B cell (primary cell): ENCODE results near the gene PDE6B. TPM values are rescaled to one million over a fixed set of nuclear protein-coding genes. Genes with fewer than 3 reads are reported as not detected.

Experiments used
- ATAC-seq: fragments of 200-7000 bp; cut with Tn5 transposase; one replicate; pipeline ENCODE4 v1.10.0; 2021; ENCODE audit warnings: low read depth, mild to moderate bottlenecking, moderate number of reproducible peaks, moderate library complexity
- CTCF ChIA-PET: fragments of 350-600 bp; sonication (Branson Sonifier 250); formaldehyde crosslinking; loops from one replicate; lab custom pipeline; 2021; ENCODE audit warnings: antibody characterized with exemption, inconsistent platforms; lab: Charles Lee
- POLR2A ChIA-PET: fragments of 350-600 bp; sonication (Branson Sonifier 250); formaldehyde crosslinking; loops from one replicate; lab custom pipeline; 2021; ENCODE audit warnings: antibody characterized with exemption; lab: Charles Lee
- DNase-seq: peaks from one replicate; pipeline ENCODE4 v3.0.0; 2013
- H2AFZ ChIP-seq: 2 replicates; pipeline ENCODE4 v1.6.1; 2012; ENCODE audit warnings: mild to moderate bottlenecking, low read depth, low read length; ENCODE audit not compliant: insufficient read depth, poor library complexity, severe bottlenecking
- H3K27ac ChIP-seq, 2 donors: 1 replicate in 1 of 2; 2 replicates in 1 of 2; pipeline ENCODE4 v1.5.1; 2012 to 2013; ENCODE audit warnings: low read length in 2 of 2, mild to moderate bottlenecking in 2 of 2, moderate library complexity in 1 of 2
- H3K27me3 ChIP-seq, 4 experiments: fragments of 200-600 bp in 1 of 4; sonication (generic) in 1 of 4; replicated peaks in 1 of 4; 1 replicate in 2 of 4; 2 replicates in 2 of 4; pipeline versions ENCODE4 v1.6.1 to v1.7.0; 2013 to 2016; ENCODE audit warnings: low read length in 3 of 4, mild to moderate bottlenecking in 2 of 4, mixed read lengths in 1 of 4, moderate library complexity in 1 of 4; ENCODE audit not compliant: insufficient read depth in 4 of 4, control insufficient read depth in 3 of 4; ENCODE audit errors: control extremely low read depth in 1 of 4
- H3K36me3 ChIP-seq, 2 experiments: replicated peaks in 1 of 2; 1 replicate in 1 of 2; 2 replicates in 1 of 2; pipeline versions ENCODE4 v1.6.1 to v1.7.1; 2013; ENCODE audit warnings: low read length in 1 of 2; ENCODE audit not compliant: insufficient read depth in 2 of 2, control insufficient read depth in 1 of 2; ENCODE audit errors: control extremely low read depth in 1 of 2, extremely low read depth in 1 of 2
- H3K4me1 ChIP-seq, 2 donors: fragments of 200-600 bp in 1 of 2; sonication (generic) in 1 of 2; 1 replicate in 1 of 2; 2 replicates in 1 of 2; pipeline versions ENCODE4 v1.5.1 to v1.6.1; 2013 to 2017; ENCODE audit warnings: low read length in 2 of 2; ENCODE audit not compliant: control insufficient read depth in 2 of 2, insufficient read depth in 2 of 2
- H3K4me2 ChIP-seq: replicated peaks from 2 replicates; pipeline ENCODE3; 2012; ENCODE audit warnings: mild to moderate bottlenecking, low read depth, low read length; ENCODE audit not compliant: poor library complexity, severe bottlenecking
- H3K4me3 ChIP-seq, 5 experiments: fragments of 200-600 bp in 1 of 5; sonication (generic) in 1 of 5; 1 replicate in 3 of 5; 2 replicates in 2 of 5; pipeline versions ENCODE4 v1.5.1 to v1.7.0; 2011 to 2016; ENCODE audit warnings: low read length in 4 of 5, mild to moderate bottlenecking in 4 of 5, low read depth in 2 of 5, control low read depth in 1 of 5, moderate library complexity in 1 of 5; ENCODE audit not compliant: insufficient read depth in 1 of 5; ENCODE audit errors: control extremely low read depth in 1 of 5, extremely low read depth in 1 of 5
- H3K79me2 ChIP-seq: fragments of 200-600 bp; sonication (generic); one replicate; pipeline ENCODE4 v1.6.0; 2016; ENCODE audit warnings: low read length; ENCODE audit not compliant: control insufficient read depth, insufficient read depth
- H3K9ac ChIP-seq: fragments of 200-600 bp; sonication (generic); 2 replicates; pipeline ENCODE4 v1.6.1; 2017; ENCODE audit warnings: mild to moderate bottlenecking, low read length, moderate library complexity
- H3K9me3 ChIP-seq, 3 donors: one replicate each; pipeline versions ENCODE4 v1.6.1 to v1.7.1; 2013; ENCODE audit warnings: low read length in 2 of 3; ENCODE audit not compliant: control insufficient read depth in 2 of 3, insufficient read depth in 1 of 3; ENCODE audit errors: control extremely low read depth in 1 of 3
- H4K20me1 ChIP-seq: 2 replicates; pipeline ENCODE4 v1.6.0; 2012; ENCODE audit warnings: mild to moderate bottlenecking, low read length; ENCODE audit not compliant: insufficient read depth, control insufficient read depth, poor library complexity, severe bottlenecking
- H3K27ac Mint-ChIP-seq: one replicate; pipeline ENCODE4 v1.8.0; 2021; ENCODE audit warnings: mixed read lengths
- H3K27me3 Mint-ChIP-seq: one replicate; pipeline ENCODE4 v1.8.0; 2021; ENCODE audit warnings: mixed read lengths
- H3K4me1 Mint-ChIP-seq: one replicate; pipeline ENCODE4 v1.8.0; 2021; ENCODE audit warnings: mixed read lengths
- H3K4me3 Mint-ChIP-seq: one replicate; pipeline ENCODE4 v1.8.0; 2021; ENCODE audit warnings: mixed read lengths
- H3K9me3 Mint-ChIP-seq: one replicate; pipeline ENCODE4 v1.8.0; 2022; ENCODE audit warnings: mixed read lengths; ENCODE audit not compliant: insufficient read depth
- EZH2 ChIP-seq: IDR thresholded peaks from 2 replicates; pipeline ENCODE4 v1.6.1; 2012; ENCODE audit warnings: borderline replicate concordance, low read depth, mild to moderate bottlenecking, moderate library complexity, low read length; ENCODE audit not compliant: insufficient read depth, poor library complexity, severe bottlenecking
- WGBS: methylation state at CpG from one replicate; pipeline ENCODE4 v1.1.5; 2013; ENCODE audit warnings: missing lambda C conversion rate; ENCODE audit not compliant: insufficient coverage; 5-methylcytosine and 5-hydroxymethylcytosine counted together
- intact Hi-C: fragments of 100-400 bp; cut with micrococcal nuclease; formaldehyde crosslinking; loops from one replicate; pipeline ENCODE4 v1.10.0; 2022
- polyA plus RNA-seq: library from polyadenylated mRNA; depleted of rRNA; stranded (reverse); fragments of >200 nt; gene quantifications from 2 replicates; pipeline ENCODE4 v1.2.3, GENCODE V29; 2012
- total RNA-seq, 2 donors: library from RNA; stranded (reverse); fragments of 120-200 nt in 1 of 2; gene quantifications; 1 replicate in 1 of 2; 2 replicates in 1 of 2; pipeline versions ENCODE4 v1.2.3 to v1.2.4, GENCODE V29; 2013 to 2022
- TF ChIP-seq, protein P1 (sequence below): fragments of 200-600 bp; IDR thresholded peaks from one replicate; pipeline ENCODE4 v1.8.0; 2022; ENCODE audit warnings: antibody characterized with exemption, mild to moderate bottlenecking

PDE6B gene
- total and polyA plus RNA-seq, 2 donors (not counting 1 experiment from before 2014, with no cell fraction given) = 20.0 to 25.2 TPM

GRCh38 chr4:683982-684622 lies 58.7 kb downstream of the PDE6B start:
- ATAC-seq (no peak), DNase-seq (peak; percentile 57)
- CTCF ChIA-PET = interaction anchor here (0.8 to 1.9 kb wide), 4 partner anchors 9 to 58 kb away, joined by 3 to 13 read pairs (median 6); no protein-coding TSS in a partner anchor
- H2AFZ ChIP-seq = no peak overlapping the region
- Mint-ChIP-seq H3K4me1 (peaks cover 20% of the 10 kb centered on the region), H3K9me3 (no peaks in the 10 kb centered on the region), H3K4me3 (no peak overlapping the region), H3K27me3 (peaks cover 13% of the 10 kb centered on the region), H3K27ac (no peak overlapping the region)
- POLR2A ChIA-PET = no interaction called here
- TF ChIP-seq EZH2 = no peak
- TF ChIP-seq, protein P1, sequence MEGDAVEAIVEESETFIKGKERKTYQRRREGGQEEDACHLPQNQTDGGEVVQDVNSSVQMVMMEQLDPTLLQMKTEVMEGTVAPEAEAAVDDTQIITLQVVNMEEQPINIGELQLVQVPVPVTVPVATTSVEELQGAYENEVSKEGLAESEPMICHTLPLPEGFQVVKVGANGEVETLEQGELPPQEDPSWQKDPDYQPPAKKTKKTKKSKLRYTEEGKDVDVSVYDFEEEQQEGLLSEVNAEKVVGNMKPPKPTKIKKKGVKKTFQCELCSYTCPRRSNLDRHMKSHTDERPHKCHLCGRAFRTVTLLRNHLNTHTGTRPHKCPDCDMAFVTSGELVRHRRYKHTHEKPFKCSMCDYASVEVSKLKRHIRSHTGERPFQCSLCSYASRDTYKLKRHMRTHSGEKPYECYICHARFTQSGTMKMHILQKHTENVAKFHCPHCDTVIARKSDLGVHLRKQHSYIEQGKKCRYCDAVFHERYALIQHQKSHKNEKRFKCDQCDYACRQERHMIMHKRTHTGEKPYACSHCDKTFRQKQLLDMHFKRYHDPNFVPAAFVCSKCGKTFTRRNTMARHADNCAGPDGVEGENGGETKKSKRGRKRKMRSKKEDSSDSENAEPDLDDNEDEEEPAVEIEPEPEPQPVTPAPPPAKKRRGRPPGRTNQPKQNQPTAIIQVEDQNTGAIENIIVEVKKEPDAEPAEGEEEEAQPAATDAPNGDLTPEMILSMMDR = peak; percentile 47
- no peak overlapping the region for H3K9ac ChIP-seq
- H3K4me3 ChIP-seq = no peak overlapping the region
- H3K9me3 ChIP-seq = peaks cover 0 to 10% (median 0%) of the 10 kb centered on the region in 3 donors
- peaks cover 0 to 17% (median 1%) of the 10 kb centered on the region in 4 experiments for H3K27me3 ChIP-seq
- peaks cover 20 to 27% of the 10 kb centered on the region in 2 donors for H3K4me1 ChIP-seq
- no peak overlapping the region for H3K27ac ChIP-seq
- WGBS = 60% methylated on average over 19 of the region's 19 CpGs
- no peak overlapping the region for H3K4me2 ChIP-seq
- H3K79me2 ChIP-seq = no peaks in the 10 kb centered on the region
- intact Hi-C loops = no loop called here
- no peaks in the 10 kb centered on the region for H4K20me1 ChIP-seq
- no peaks in the 10 kb centered on the region for H3K36me3 ChIP-seq

- Histone ChIP-seq H3K36me3 (no peaks in the 10 kb centered on the region), H3K4me3 (no peak overlapping the region), H4K20me1 (no peaks in the 10 kb centered on the region), H3K4me2 (no peak overlapping the region), H3K4me1 (peaks cover 24 to 34% of the 10 kb centered on the region in 2 donors), H3K9ac (no peak overlapping the region), H2AFZ (no peak overlapping the region), H3K79me2 (no peaks in the 10 kb centered on the region), H3K9me3 (peaks cover 0 to 10% (median 0%) of the 10 kb centered on the region in 3 donors), H3K27ac (no peak overlapping the region), H3K27me3 (peaks cover 0 to 17% (median 1%) of the 10 kb centered on the region in 4 experiments)
- CTCF ChIA-PET = interaction anchor here (0.8 to 1.9 kb wide), 4 partner anchors 9 to 58 kb away, joined by 3 to 13 read pairs (median 6); no protein-coding TSS in a partner anchor
- no peak overlapping the region for H3K4me3 Mint-ChIP-seq
- WGBS = 90% methylated on average over 21 of the region's 21 CpGs
- no peak overlapping the region for H3K27ac Mint-ChIP-seq
- no peak for DNase-seq
- H3K4me1 Mint-ChIP-seq = peaks cover 18% of the 10 kb centered on the region
- H3K27me3 Mint-ChIP-seq = peaks cover 13% of the 10 kb centered on the region
- intact Hi-C loops = no loop called here
- TF ChIP-seq, protein P1 = no peak
- TF ChIP-seq EZH2 = no peak
- H3K9me3 Mint-ChIP-seq = no peaks in the 10 kb centered on the region
- ATAC-seq = no peak
- POLR2A ChIA-PET = no interaction called here
These were observed 59.4 kb downstream of the PDE6B start for GRCh38 chr4:684623-685327.
